Activated CD8-positive, alpha-beta memory T cell treated with anti-CD3 and anti-CD28 coated beads, Interleukin-2, amount 50 U/mL, for 24 hours (primary cell): ENCODE results near the gene ST6GALNAC6.
"Not testable (repeated sequence)": the region's sequence is repeated elsewhere in the genome, so short reads cannot be mapped to it uniquely, and the experiment has no call there.

Experiments used
- DNase-seq: peaks from one replicate; pipeline ENCODE4 v3.0.0-alpha.2; 2020; ENCODE audit errors: extremely low read depth

The ST6GALNAC6 gene

GRCh38 chr9:127854960-127855359 lies 44.4 kb downstream of the ST6GALNAC6 start:
- no peak for DNase-seq

GRCh38 chr9:127854184-127854806 lies 45.1 kb downstream of the ST6GALNAC6 start, which contains the start of gene ENG:
Gene ENG (minus strand): TSS chr9:127854658. CDS start chr9:127854355, 303 bp downstream.
- DNase-seq: no peak

GRCh38 chr9:127853312-127854183 lies 45.9 kb downstream of the ST6GALNAC6 start:
- DNase-seq: no peak

GRCh38 chr9:127852829-127853228 lies 46.6 kb downstream of the ST6GALNAC6 start:
- DNase-seq: no peak

- no peak for DNase-seq
Observed at GRCh38 chr9:127850286-127850830, 49.0 kb downstream of the ST6GALNAC6 start.

GRCh38 chr9:127848756-127849504 lies 50.5 kb downstream of the ST6GALNAC6 start:
- DNase-seq: no peak

- no peak for DNase-seq
Observed at GRCh38 chr9:127847833-127848755, 51.3 kb downstream of the ST6GALNAC6 start.

- no peak for DNase-seq
Observed at GRCh38 chr9:127847178-127847510, 52.3 kb downstream of the ST6GALNAC6 start.

GRCh38 chr9:127846443-127847177 lies 52.8 kb downstream of the ST6GALNAC6 start:
- no peak for DNase-seq

GRCh38 chr9:127845619-127846018 lies 53.8 kb downstream of the ST6GALNAC6 start:
- DNase-seq: not testable (repeated sequence)

GRCh38 chr9:127844821-127845359 lies 54.5 kb downstream of the ST6GALNAC6 start:
- no peak for DNase-seq

GRCh38 chr9:127841087-127841835 lies 58.1 kb downstream of the ST6GALNAC6 start:
- DNase-seq: no peak

- DNase-seq: no peak
Observed at GRCh38 chr9:127838375-127839078, 60.9 kb downstream of the ST6GALNAC6 start.

GRCh38 chr9:127837346-127837745 lies 62.1 kb downstream of the ST6GALNAC6 start:
- no peak for DNase-seq

- DNase-seq: not testable (repeated sequence)
Observed at GRCh38 chr9:127836561-127836960, 62.8 kb downstream of the ST6GALNAC6 start.

- DNase-seq: no peak
Observed at GRCh38 chr9:127835991-127836516, 63.3 kb downstream of the ST6GALNAC6 start.
